Liver (tissue), 9 donors: ENCODE measurements around the gene LRIG1. TPM values are rescaled to one million over a fixed set of nuclear protein-coding genes. Genes with fewer than 3 reads are reported as not detected.

Experiments
- DNase-seq: peaks from one replicate; pipeline ENCODE4 v3.0.0-alpha.2; 2017; ENCODE audit warnings: low spot score
- H3K27ac ChIP-seq, 2 donors: one replicate each; pipeline ENCODE4 v1.7.0; 2013; ENCODE audit warnings: inconsistent platforms in 2 of 2, low read length in 2 of 2, control low read depth in 1 of 2, low read depth in 1 of 2, mild to moderate bottlenecking in 1 of 2
- H3K27me3 ChIP-seq, 4 donors: one replicate each; pipeline versions ENCODE4 v1.6.1 to v1.7.0; 2013; ENCODE audit warnings: low read length in 3 of 4, inconsistent platforms in 1 of 4, mild to moderate bottlenecking in 1 of 4, moderate library complexity in 1 of 4; ENCODE audit not compliant: control insufficient read depth in 4 of 4, insufficient read depth in 4 of 4
- H3K36me3 ChIP-seq, 4 donors: one replicate each; pipeline versions ENCODE4 v1.6.1 to v1.7.0; 2013; ENCODE audit warnings: low read length in 3 of 4, mild to moderate bottlenecking in 3 of 4, low read depth in 1 of 4, moderate library complexity in 1 of 4; ENCODE audit not compliant: control insufficient read depth in 4 of 4, insufficient read depth in 3 of 4
- H3K4me1 ChIP-seq, 4 donors: one replicate each; pipeline versions ENCODE4 v1.6.1 to v1.7.0; 2013; ENCODE audit warnings: low read length in 3 of 4, mild to moderate bottlenecking in 3 of 4, moderate library complexity in 1 of 4; ENCODE audit not compliant: control insufficient read depth in 4 of 4, insufficient read depth in 4 of 4
- H3K4me3 ChIP-seq, 3 donors: one replicate each; pipeline versions ENCODE4 v1.6.1 to v1.7.0; 2013; ENCODE audit warnings: low read length in 3 of 3, control low read depth in 1 of 3, low read depth in 1 of 3, mild to moderate bottlenecking in 1 of 3
- H3K9ac ChIP-seq, 2 donors: one replicate each; pipeline ENCODE4 v1.7.0; 2013; ENCODE audit warnings: low read length in 2 of 2, mild to moderate bottlenecking in 2 of 2, moderate library complexity in 2 of 2, control low read depth in 1 of 2, low read depth in 1 of 2
- H3K9me3 ChIP-seq, 4 donors: one replicate each; pipeline versions ENCODE4 v1.6.1 to v1.7.0; 2013; ENCODE audit warnings: low read length in 3 of 4; ENCODE audit not compliant: control insufficient read depth in 4 of 4
- EGR1 ChIP-seq, 2 donors: IDR thresholded peaks; 2 replicates each; pipeline ENCODE4 v1.6.1; 2016 to 2018; ENCODE audit warnings: antibody characterized with exemption in 2 of 2, low read depth in 2 of 2
- FOXA1 ChIP-seq: IDR thresholded peaks from 2 replicates; pipeline ENCODE4 v1.6.1; 2016; ENCODE audit warnings: antibody characterized with exemption
- GABPA ChIP-seq, 2 donors: IDR thresholded peaks in 1 of 2; conservative IDR thresholded peaks in 1 of 2; 2 replicates each; pipeline ENCODE4 v1.6.1; 2016; ENCODE audit warnings: antibody characterized with exemption in 2 of 2, mild to moderate bottlenecking in 1 of 2, moderate library complexity in 1 of 2
- JUND ChIP-seq, 2 donors: IDR thresholded peaks; 2 replicates each; pipeline ENCODE4 v1.6.1; 2016; ENCODE audit warnings: antibody characterized with exemption in 2 of 2
- MAX ChIP-seq: IDR thresholded peaks from 2 replicates; pipeline ENCODE4 v1.6.1; 2016; ENCODE audit warnings: antibody characterized with exemption
- NR2F2 ChIP-seq: IDR thresholded peaks from 2 replicates; pipeline ENCODE4 v1.6.1; 2016; ENCODE audit warnings: antibody characterized with exemption
- RAD21 ChIP-seq, 2 donors: IDR thresholded peaks; 2 replicates each; pipeline ENCODE4 v1.6.1; 2016; ENCODE audit warnings: antibody characterized with exemption in 2 of 2, mild to moderate bottlenecking in 2 of 2
- REST ChIP-seq: IDR thresholded peaks from 2 replicates; pipeline ENCODE4 v1.6.1; 2016; ENCODE audit warnings: antibody characterized with exemption, mild to moderate bottlenecking
- RXRA ChIP-seq, 2 donors: IDR thresholded peaks; 2 replicates each; pipeline ENCODE4 v1.6.1; 2017 to 2018; ENCODE audit warnings: antibody characterized with exemption in 2 of 2, mild to moderate bottlenecking in 1 of 2
- SP1 ChIP-seq: IDR thresholded peaks from 2 replicates; pipeline ENCODE4 v1.6.1; 2018; ENCODE audit warnings: antibody characterized with exemption, mild to moderate bottlenecking
- WGBS: extraction: QIAGEN DNeasy Blood & Tissue Kit; methylation state at CpG from one replicate; pipeline ENCODE4 v1.1.7; 2013; 5-methylcytosine and 5-hydroxymethylcytosine counted together
- polyA plus RNA-seq, 2 donors: library from polyadenylated mRNA; stranded (reverse) in 1 of 2; unstranded in 1 of 2; fragments of 200-250 nt in 1 of 2; fragments of >200 nt in 1 of 2; fragmentation: Nextera tagmentation in 1 of 2; extraction: Ambion mirVana in 1 of 2; gene quantifications; one replicate each; pipeline versions ENCODE4 v1.2.1 to v1.2.3, GENCODE V29; 2013 to 2015
- total RNA-seq, 2 donors: library from RNA; depleted of rRNA; stranded (reverse); fragments of >200 nt; gene quantifications; one replicate each; pipeline ENCODE4 v1.2.3, GENCODE V29; 2014
- TF ChIP-seq, protein P1 (sequence below): fragments of 150-350 bp; IDR thresholded peaks from 2 replicates; pipeline ENCODE4 v1.5.1; 2017; ENCODE audit warnings: improper control_type of control experiment, low read depth, low read length; ENCODE audit not compliant: missing input control
- TF ChIP-seq, protein P2 (sequence below): IDR thresholded peaks from 2 replicates; pipeline ENCODE4 v1.6.1; 2016; ENCODE audit warnings: antibody characterized with exemption
- donor health status: healthy.
- donor health status: healthy.
- donor health status: healthy.
- donor health status: healthy.
- donor health status: healthy.

The LRIG1 gene
- total and polyA plus RNA-seq, 4 donors = 9.4 to 48.9 (median 12.9) TPM

GRCh38 chr3:66353530-66353929 is 147.3 kb downstream of the LRIG1 start:
- H3K9me3 ChIP-seq = no peaks in the 10 kb centered on the region
- TF ChIP-seq FOXA1 (no peak), EGR1 (IDR thresholded peaks at IDR 0.05; ENCODE audit: low read depth in 2 of 2) (no peak), MAX (no peak)
- no peaks in the 10 kb centered on the region for H3K36me3 ChIP-seq
- H3K27ac ChIP-seq = no peak overlapping the region
- no peaks in the 10 kb centered on the region for H3K4me1 ChIP-seq
- H3K27me3 ChIP-seq = no peaks in the 10 kb centered on the region
- H3K9ac ChIP-seq = no peak overlapping the region
- WGBS = 78% methylated on average over 6 of the region's 6 CpGs
- no peak for DNase-seq
- no peak overlapping the region for H3K4me3 ChIP-seq

DNA sequence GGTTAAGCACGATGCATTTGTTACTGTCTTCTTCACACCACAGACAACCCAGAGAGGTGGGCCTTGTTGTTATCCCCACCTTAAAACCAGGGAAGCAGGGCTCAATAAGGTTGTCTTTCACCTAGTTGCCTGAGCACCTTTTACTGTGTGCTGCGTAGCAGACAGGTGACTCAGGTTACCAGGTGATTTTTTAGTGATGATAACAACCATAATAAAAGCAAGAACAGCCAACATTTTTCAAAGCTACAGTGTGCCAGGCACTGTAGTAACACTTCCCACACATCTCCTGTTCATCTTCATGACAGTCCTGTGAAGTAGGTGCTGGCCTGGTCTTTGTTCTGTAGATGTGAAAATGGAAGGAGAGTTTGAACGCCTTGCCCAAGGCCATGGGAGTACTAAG is 147.8 kb downstream of the LRIG1 start:
- H3K4me3 ChIP-seq = no peak overlapping the region
- no peaks in the 10 kb centered on the region for H3K27me3 ChIP-seq
- peaks cover 0 to under 1% (median 0%) of the 10 kb centered on the region in 4 donors for H3K36me3 ChIP-seq
- H3K4me1 ChIP-seq = no peaks in the 10 kb centered on the region
- no peaks in the 10 kb centered on the region for H3K9me3 ChIP-seq
- WGBS = 94% methylated on average over 3 of the region's 3 CpGs
- no peak for DNase-seq
- no peak for TF ChIP-seq RAD21 (IDR thresholded peaks at IDR 0.05)
- TF ChIP-seq FOXA1 = no peak
- TF ChIP-seq, protein P1, sequence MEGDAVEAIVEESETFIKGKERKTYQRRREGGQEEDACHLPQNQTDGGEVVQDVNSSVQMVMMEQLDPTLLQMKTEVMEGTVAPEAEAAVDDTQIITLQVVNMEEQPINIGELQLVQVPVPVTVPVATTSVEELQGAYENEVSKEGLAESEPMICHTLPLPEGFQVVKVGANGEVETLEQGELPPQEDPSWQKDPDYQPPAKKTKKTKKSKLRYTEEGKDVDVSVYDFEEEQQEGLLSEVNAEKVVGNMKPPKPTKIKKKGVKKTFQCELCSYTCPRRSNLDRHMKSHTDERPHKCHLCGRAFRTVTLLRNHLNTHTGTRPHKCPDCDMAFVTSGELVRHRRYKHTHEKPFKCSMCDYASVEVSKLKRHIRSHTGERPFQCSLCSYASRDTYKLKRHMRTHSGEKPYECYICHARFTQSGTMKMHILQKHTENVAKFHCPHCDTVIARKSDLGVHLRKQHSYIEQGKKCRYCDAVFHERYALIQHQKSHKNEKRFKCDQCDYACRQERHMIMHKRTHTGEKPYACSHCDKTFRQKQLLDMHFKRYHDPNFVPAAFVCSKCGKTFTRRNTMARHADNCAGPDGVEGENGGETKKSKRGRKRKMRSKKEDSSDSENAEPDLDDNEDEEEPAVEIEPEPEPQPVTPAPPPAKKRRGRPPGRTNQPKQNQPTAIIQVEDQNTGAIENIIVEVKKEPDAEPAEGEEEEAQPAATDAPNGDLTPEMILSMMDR = no peak
- TF ChIP-seq, protein P2, sequence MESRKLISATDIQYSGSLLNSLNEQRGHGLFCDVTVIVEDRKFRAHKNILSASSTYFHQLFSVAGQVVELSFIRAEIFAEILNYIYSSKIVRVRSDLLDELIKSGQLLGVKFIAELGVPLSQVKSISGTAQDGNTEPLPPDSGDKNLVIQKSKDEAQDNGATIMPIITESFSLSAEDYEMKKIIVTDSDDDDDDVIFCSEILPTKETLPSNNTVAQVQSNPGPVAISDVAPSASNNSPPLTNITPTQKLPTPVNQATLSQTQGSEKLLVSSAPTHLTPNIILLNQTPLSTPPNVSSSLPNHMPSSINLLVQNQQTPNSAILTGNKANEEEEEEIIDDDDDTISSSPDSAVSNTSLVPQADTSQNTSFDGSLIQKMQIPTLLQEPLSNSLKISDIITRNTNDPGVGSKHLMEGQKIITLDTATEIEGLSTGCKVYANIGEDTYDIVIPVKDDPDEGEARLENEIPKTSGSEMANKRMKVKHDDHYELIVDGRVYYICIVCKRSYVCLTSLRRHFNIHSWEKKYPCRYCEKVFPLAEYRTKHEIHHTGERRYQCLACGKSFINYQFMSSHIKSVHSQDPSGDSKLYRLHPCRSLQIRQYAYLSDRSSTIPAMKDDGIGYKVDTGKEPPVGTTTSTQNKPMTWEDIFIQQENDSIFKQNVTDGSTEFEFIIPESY = no peak
- no peak for TF ChIP-seq RXRA (IDR thresholded peaks at IDR 0.05)
- TF ChIP-seq SP1 = no peak
- TF ChIP-seq MAX = no peak
- TF ChIP-seq JUND (IDR thresholded peaks at IDR 0.05) = no peak
- TF ChIP-seq REST = no peak
- no peak overlapping the region for H3K27ac ChIP-seq
- H3K9ac ChIP-seq = no peak overlapping the region

DNA sequence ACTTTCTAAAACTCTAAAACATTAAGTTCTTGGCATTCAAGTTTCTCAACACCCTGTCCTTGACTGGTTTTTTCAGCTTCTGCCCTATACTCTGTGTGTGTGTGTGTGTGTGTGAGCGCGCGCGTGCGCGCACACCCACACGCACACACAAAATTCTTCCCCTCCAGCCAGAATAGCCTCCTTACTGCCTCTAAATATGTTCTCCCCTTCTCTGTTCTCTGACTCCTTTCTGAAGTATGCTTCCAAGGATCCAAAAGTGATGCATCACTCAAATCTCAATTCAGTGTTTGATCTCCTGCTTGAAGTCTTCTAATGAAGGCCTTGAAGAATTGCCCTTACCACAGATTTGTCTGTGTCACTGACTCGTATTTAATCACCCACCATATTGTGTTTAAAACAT is 150.2 kb downstream of the LRIG1 start:
- 97% methylated on average over 8 of the region's 8 CpGs for WGBS
- Histone ChIP-seq H3K36me3 (peaks cover 0 to 7% (median 0%) of the 10 kb centered on the region in 4 donors), H3K27ac (no peak overlapping the region), H3K4me3 (no peak overlapping the region), H3K4me1 (no peaks in the 10 kb centered on the region), H3K9me3 (no peaks in the 10 kb centered on the region), H3K27me3 (no peaks in the 10 kb centered on the region), H3K9ac (no peak overlapping the region)
- TF ChIP-seq NR2F2 = no peak
- TF ChIP-seq FOXA1 = no peak
- no peak for TF ChIP-seq GABPA (IDR thresholded peaks at IDR 0.05 in 1 of 2, conservative IDR thresholded peaks at IDR 0.05 in 1 of 2)
- TF ChIP-seq, protein P2 = no peak
- no peak for DNase-seq
